HepG2 (cell line): ENCODE data around the gene TMEM271. TPM values are rescaled to one million over a fixed set of nuclear protein-coding genes. Genes with fewer than 3 reads are reported as not detected.

Experiments used
- ATAC-seq: fragments of 200-7000 bp; cut with Tn5 transposase; 3 replicates; pipeline ENCODE4 v1.9.1; 2020; ENCODE audit warnings: mild to moderate bottlenecking, moderate library complexity
- BruUV-seq: library from RNA; stranded (reverse); fragments of 400-500 nt; replicated peaks from 2 replicates; lab custom pipeline; 2021; lab: Mats Ljungman, UMichigan
- CTCF ChIA-PET: fragments of 300-600 bp; formaldehyde crosslinking; extraction: SDS; loops from one replicate; lab custom pipeline; 2021; ENCODE audit warnings: low total read pairs, inconsistent platforms, low intra/inter-chr PET ratio; lab: Yijun Ruan, JAX
- POLR2A ChIA-PET: fragments of 350-600 bp; sonication (Branson Sonifier 250); formaldehyde crosslinking; loops from one replicate; lab custom pipeline; 2020; ENCODE audit warnings: antibody characterized with exemption, inconsistent platforms; lab: Yijun Ruan, JAX
- DNase-seq: peaks from one replicate; pipeline ENCODE4 v3.0.0-alpha.2; 2015; ENCODE audit warnings: low spot score
- FAIRE-seq: peaks from 3 replicates; lab custom pipeline; 2011; peaks lifted over from hg19 to GRCh38; lab: Jason Lieb, UNC
- H2AFZ ChIP-seq: one replicate; pipeline ENCODE4 v1.6.1; 2011; ENCODE audit warnings: low read length, inconsistent platforms
- H3K27ac ChIP-seq: fragments of 300-600 bp; 3 replicates; pipeline ENCODE4 v1.8.0; 2011; ENCODE audit warnings: mixed run types, mild to moderate bottlenecking, mixed read lengths, low read length, inconsistent platforms; ENCODE audit not compliant: insufficient read depth; ENCODE audit errors: extremely low read length
- H3K27me3 ChIP-seq, 2 experiments: fragments of 200-600 bp in 1 of 2; 2 replicates in 1 of 2; 3 replicates in 1 of 2; pipeline versions ENCODE4 v1.6.0 to v1.8.0; 2011; ENCODE audit warnings: low read length in 2 of 2, mild to moderate bottlenecking in 2 of 2, moderate library complexity in 2 of 2, inconsistent platforms in 1 of 2; ENCODE audit not compliant: insufficient read depth in 2 of 2, control insufficient read depth in 1 of 2
- H3K36me3 ChIP-seq, 2 experiments: fragments of 200-600 bp in 1 of 2; replicated peaks in 1 of 2; 2 replicates in 1 of 2; 3 replicates in 1 of 2; pipeline versions ENCODE4 v1.5.1 to v1.8.0; 2011; ENCODE audit warnings: low read length in 2 of 2, inconsistent platforms in 1 of 2; ENCODE audit not compliant: insufficient read depth in 2 of 2, control insufficient read depth in 1 of 2
- H3K4me1 ChIP-seq: 2 replicates; pipeline ENCODE4 v1.5.1; 2012; ENCODE audit warnings: low read length, inconsistent platforms; ENCODE audit not compliant: insufficient read depth
- H3K4me2 ChIP-seq: 2 replicates; pipeline ENCODE4 v1.6.0; 2011; ENCODE audit warnings: low read depth, low read length, inconsistent platforms
- H3K4me3 ChIP-seq, 3 experiments: fragments of 200-600 bp in 1 of 3; sonication (generic), shearing (Covaris generic) in 1 of 3; replicated peaks in 1 of 3; 2 replicates each; pipeline ENCODE4 v1.5.1; 2011 to 2016; ENCODE audit warnings: low read length in 3 of 3, inconsistent platforms in 2 of 3, low read depth in 2 of 3, mild to moderate bottlenecking in 2 of 3, control low read depth in 1 of 3, mixed read lengths in 1 of 3; ENCODE audit not compliant: insufficient read depth in 1 of 3
- H3K79me2 ChIP-seq: one replicate; pipeline ENCODE4 v1.6.1; 2011; ENCODE audit warnings: low read length, inconsistent platforms; ENCODE audit not compliant: insufficient read depth
- H3K9ac ChIP-seq: 2 replicates; pipeline ENCODE4 v1.6.0; 2011; ENCODE audit warnings: mild to moderate bottlenecking, low read depth, low read length, inconsistent platforms; ENCODE audit not compliant: insufficient read depth
- H3K9me3 ChIP-seq: 2 replicates; pipeline ENCODE4 v1.5.1; 2012; ENCODE audit warnings: mild to moderate bottlenecking, low read length
- H4K20me1 ChIP-seq: 2 replicates; pipeline ENCODE4 v1.6.0; 2011; ENCODE audit warnings: inconsistent platforms, mild to moderate bottlenecking, low read length, moderate library complexity; ENCODE audit not compliant: insufficient read depth
- LBX2 ChIP-seq: sonication (generic); formaldehyde crosslinking; IDR thresholded peaks from 2 replicates; pipeline ENCODE4 v1.5.0; 2020; ENCODE audit warnings: missing genetic modification reagents, mild to moderate bottlenecking, borderline replicate concordance
- MTA3 ChIP-seq: sonication (generic); formaldehyde crosslinking; IDR thresholded peaks from 2 replicates; pipeline ENCODE4 v1.4.0; 2020; ENCODE audit warnings: missing genetic modification reagents
- NRL ChIP-seq: sonication (generic); formaldehyde crosslinking; IDR thresholded peaks from 2 replicates; pipeline ENCODE4 v1.5.0; 2020; ENCODE audit warnings: missing genetic modification reagents, mild to moderate bottlenecking, moderate library complexity, borderline replicate concordance
- PHF20 ChIP-seq: sonication (generic); formaldehyde crosslinking; IDR thresholded peaks from 2 replicates; pipeline ENCODE4 v1.5.0; 2020; ENCODE audit warnings: mild to moderate bottlenecking, missing genetic modification reagents
- ZBTB46 ChIP-seq: sonication (generic); formaldehyde crosslinking; IDR thresholded peaks from 2 replicates; pipeline ENCODE4 v1.4.0; 2020; ENCODE audit warnings: mild to moderate bottlenecking, missing genetic modification reagents, borderline replicate concordance
- ZNF3 ChIP-seq: IDR thresholded peaks from 2 replicates; pipeline ENCODE4 v1.7.0; 2017; ENCODE audit warnings: inconsistent platforms
- ZNF550 ChIP-seq: sonication (generic); formaldehyde crosslinking; IDR thresholded peaks from 2 replicates; pipeline ENCODE4 v1.4.0; 2020; ENCODE audit warnings: mild to moderate bottlenecking, missing genetic modification reagents, borderline replicate concordance
- WGBS: methylation state at CpG from one replicate; pipeline ENCODE4 v1.1.6; 2017; ENCODE audit warnings: low lambda C conversion rate; 5-methylcytosine and 5-hydroxymethylcytosine counted together
- in situ Hi-C: cut with HindIII; loops from 2 replicates; pipeline ENCODE4 v1.10.0; 2017; ENCODE audit warnings: low pct_unique_long_range_greater_than_20kb; ENCODE audit not compliant: extremely low pct_ligation_motif_present
- intact Hi-C: fragments of 100-400 bp; cut with micrococcal nuclease; formaldehyde crosslinking; loops from one replicate; pipeline ENCODE4 v1.10.0; 2022; ENCODE audit not compliant: unreplicated experiment
- polyA plus RNA-seq, 8 experiments: library from polyadenylated mRNA; depleted of rRNA in 3 of 8; stranded (reverse) in 7 of 8; unstranded in 1 of 8; fragments of >200 nt; fragmentation: Illumina TruSeq in 4 of 8; extraction: Trizol in 4 of 8; gene quantifications; 2 replicates each; pipeline versions ENCODE4 v1.2.1 to v1.2.3, GENCODE V29; 2011 to 2016; ENCODE audit warnings: low read depth in 4 of 8, missing spikeins in 1 of 8, mixed read lengths in 1 of 8; ENCODE audit not compliant: insufficient read depth in 1 of 8
- total RNA-seq, 5 experiments: library from RNA; depleted of rRNA; stranded (reverse); fragments of >200 nt; fragmentation: Illumina TruSeq; extraction: Trizol; gene quantifications; 2 replicates each; pipeline ENCODE4 v1.2.3, GENCODE V29; 2016; ENCODE audit warnings: low read depth in 1 of 5

The TMEM271 gene
- total and polyA plus RNA-seq, 2 of the 13 experiments (the other 11 are each of a cell fraction or from before 2014, with no cell fraction given): not detected

GRCh38 chr4:530017-530781, 45.9 kb downstream of the TMEM271 start:
- in situ Hi-C loops: no loop called here
- CTCF ChIA-PET: no interaction called here
- peaks cover 25 to 56% of the 10 kb centered on the region in 2 experiments for H3K36me3 ChIP-seq
- ATAC-seq (no peak), DNase-seq (no peak), FAIRE-seq (no peak)
- TF ChIP-seq MTA3 (CRISPR knock-in tag): no peak
- no peak for TF ChIP-seq ZNF550
- TF ChIP-seq PHF20 (CRISPR knock-in tag): no peak
- TF ChIP-seq LBX2 (CRISPR knock-in tag): no peak
- no peak for TF ChIP-seq ZNF3 (CRISPR knock-in tag)
- no peak for TF ChIP-seq NRL
- no peak for TF ChIP-seq ZBTB46
- H3K27ac ChIP-seq: no peak overlapping the region
- no peaks in the 10 kb centered on the region for H4K20me1 ChIP-seq
- no peak overlapping the region for H3K9ac ChIP-seq
- no peaks in the 10 kb centered on the region for H3K9me3 ChIP-seq
- H3K27me3 ChIP-seq: no peaks in the 10 kb centered on the region
- POLR2A ChIA-PET: no interaction called here
- WGBS: 91% methylated on average over 12 of the region's 17 CpGs
- H3K4me1 ChIP-seq: peaks cover 9% of the 10 kb centered on the region; the same call in 1 of the 2 replicates
- no TSS peak for BruUV-seq
- H3K4me3 ChIP-seq: no peak overlapping the region
- H3K79me2 ChIP-seq: no peaks in the 10 kb centered on the region
- intact Hi-C loops: no loop called here
- no peak overlapping the region for H3K4me2 ChIP-seq
- H2AFZ ChIP-seq: no peak overlapping the region
